ENCODE results near the gene RPL18. TPM values are rescaled to one million over a fixed set of nuclear protein-coding genes. Genes with fewer than 3 reads are reported as not detected.
A peak's percentile ranks its signal among the peaks of the same experiment; 100 is the strongest.
"Not testable (repeated sequence)": the region's sequence is repeated elsewhere in the genome, so short reads cannot be mapped to it uniquely, and the experiment has no call there.

RPL18 gene
- total RNA-seq, 1 experiment from 2014 or later = 3,124 TPM

DNA sequence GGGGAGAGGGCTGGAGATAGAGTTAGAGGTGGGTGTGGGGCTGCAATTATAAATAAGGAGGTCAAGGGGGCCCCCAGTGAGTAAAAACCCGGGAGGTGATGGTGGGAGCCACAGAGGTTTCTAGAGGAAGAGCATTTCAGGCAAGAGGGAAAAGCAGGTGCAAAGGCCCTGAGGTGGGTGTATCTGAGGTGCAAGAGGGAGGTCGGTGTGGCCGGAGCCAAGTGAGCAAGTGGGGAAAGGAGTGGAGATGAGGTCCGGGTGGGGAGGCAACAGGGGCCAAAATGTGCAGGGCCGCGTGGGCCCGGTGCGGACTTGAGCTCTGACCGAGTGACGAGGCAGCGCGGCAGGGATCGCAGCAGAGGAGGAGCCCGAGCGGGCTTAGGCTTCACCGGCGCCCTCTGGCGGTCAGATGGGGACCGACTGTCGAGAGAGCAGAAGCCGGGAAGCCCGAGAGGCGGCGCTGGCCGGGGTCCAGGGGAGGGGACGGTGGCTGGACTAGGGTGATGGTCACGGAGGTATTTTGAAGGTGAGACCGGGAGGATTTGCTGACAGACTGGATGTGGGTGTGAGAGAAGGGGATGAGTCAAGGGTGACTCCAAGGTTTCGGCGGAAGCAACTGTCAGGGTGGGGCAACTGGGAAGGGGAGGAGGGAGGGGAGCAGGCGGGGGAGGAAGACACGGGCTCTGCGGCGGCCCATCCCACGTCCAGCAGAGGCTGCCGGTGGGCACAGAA lies 30.1 kb downstream of the RPL18 start:
- peak; percentile 93 for DNase-seq (ENCODE audit: low read depth)

DNA sequence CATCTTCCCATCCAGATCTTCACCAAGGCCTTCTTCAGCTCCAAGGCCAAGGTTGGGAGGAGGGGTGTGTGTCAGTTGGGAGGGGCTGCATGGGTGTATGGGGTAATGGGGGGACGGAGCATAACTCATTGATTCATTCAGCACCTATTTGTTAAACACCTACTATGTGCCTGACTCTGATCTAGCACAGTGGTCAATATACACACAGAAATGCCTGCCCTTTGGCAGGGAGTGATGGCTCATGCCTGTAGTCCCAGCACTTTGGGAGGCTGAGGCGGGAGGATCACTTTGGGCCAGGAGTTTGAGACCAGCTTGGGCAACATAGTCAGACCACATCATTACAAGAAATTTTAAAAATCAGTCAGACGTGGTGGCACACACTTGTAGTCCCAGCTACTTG lies 31.6 kb downstream of the RPL18 start:
- DNase-seq (ENCODE audit: low read depth) = no peak

DNA sequence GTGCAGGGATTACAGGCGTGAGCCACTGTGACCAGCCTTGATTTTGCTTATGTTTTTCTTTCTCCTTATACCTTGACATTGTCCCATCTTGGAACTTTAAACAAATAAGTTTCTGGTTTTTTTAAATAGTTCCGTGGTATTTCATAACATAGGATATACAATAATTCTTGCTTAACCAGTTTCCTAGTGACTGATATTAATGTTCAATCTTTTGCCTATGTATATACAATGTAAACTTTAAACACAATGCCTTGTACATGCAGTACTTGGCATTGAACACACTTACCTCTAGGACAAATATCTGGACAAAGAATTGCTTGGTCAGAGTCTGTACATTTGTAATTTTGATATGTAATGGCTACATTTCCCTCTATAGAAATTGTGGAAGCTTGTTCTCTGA lies 36.8 kb downstream of the RPL18 start:
- DNase-seq (ENCODE audit: low read depth) = no peak

DNA sequence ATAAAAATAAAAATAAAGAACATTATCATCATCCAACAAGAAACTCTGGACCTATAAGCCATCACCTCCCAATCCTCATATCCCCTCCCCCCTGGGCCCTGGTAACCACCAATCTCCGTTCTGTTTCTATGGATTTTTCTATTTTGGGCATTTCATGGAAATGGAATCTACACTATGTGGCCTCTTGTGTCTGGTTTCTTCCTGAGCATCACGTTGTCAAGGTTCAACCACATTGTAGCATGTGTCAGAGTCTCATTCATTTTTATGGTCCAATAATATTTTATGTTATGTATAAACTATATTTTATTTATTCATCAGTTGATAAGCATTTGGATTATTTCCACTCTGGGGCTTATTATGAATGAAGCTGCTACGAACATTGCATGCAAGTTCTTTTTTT lies 40.1 kb downstream of the RPL18 start:
- DNase-seq (ENCODE audit: low read depth) = no peak

GRCh38 chr19:48577908-48578307 lies 41.1 kb downstream of the RPL18 start:
- not testable (repeated sequence) for DNase-seq (ENCODE audit: low read depth)

- no peak for DNase-seq (ENCODE audit: low read depth)
Measured at GRCh38 chr19:48575931-48576622, 42.9 kb downstream of the RPL18 start.

GRCh38 chr19:48573163-48573505 lies 45.8 kb downstream of the RPL18 start:
- DNase-seq (ENCODE audit: low read depth) = no peak

GRCh38 chr19:48571378-48572162 lies 47.4 kb downstream of the RPL18 start:
- DNase-seq (ENCODE audit: low read depth) = no peak

DNA sequence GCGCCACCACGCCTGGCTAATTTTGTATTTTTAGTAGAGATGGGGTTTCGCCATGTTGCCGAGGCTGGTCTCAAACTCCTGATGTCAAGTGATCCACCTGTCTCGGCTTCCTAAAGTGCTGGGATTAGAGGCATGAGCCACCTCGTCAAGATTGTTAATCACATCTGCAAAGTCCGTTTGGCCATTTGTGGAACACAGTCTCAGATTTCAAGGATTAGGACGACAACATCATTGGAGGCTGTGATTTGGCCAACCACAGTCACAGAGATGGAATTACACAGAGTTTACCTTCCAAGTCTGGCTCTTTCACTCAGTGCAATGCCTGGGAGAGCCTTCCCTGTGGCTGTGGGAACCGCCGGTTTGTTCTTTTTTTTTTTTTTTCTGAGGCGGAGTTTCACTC lies 49.2 kb downstream of the RPL18 start:
- peak; percentile 50 for DNase-seq (ENCODE audit: low read depth)

GRCh38 chr19:48568345-48568886 lies 50.6 kb downstream of the RPL18 start:
- peak; percentile 95 for DNase-seq (ENCODE audit: low read depth)

Other genes with a start within 250 kb of the RPL18 start
- 54.5 and 61.0 TPM in 2 replicates for gene KDELR1, start 227.6 kb downstream of the RPL18 start, total RNA-seq (2014; rRNA removed; shearing (Covaris generic))
- 0.09 TPM in 1 of 2 replicates, not detected in the other for gene GRIN2D, start 225.5 kb downstream of the RPL18 start, total RNA-seq (2014; rRNA removed; shearing (Covaris generic))
- 108 and 129 TPM in 2 replicates for gene GRWD1, start 173.2 kb downstream of the RPL18 start, total RNA-seq (2014; rRNA removed; shearing (Covaris generic))
- gene KCNJ14, start 163.6 kb downstream of the RPL18 start, total RNA-seq (2014; rRNA removed; shearing (Covaris generic)) = 1.8 and 3.8 TPM in 2 replicates
- 43.3 and 93.8 TPM in 2 replicates for gene CYTH2, start 149.8 kb downstream of the RPL18 start, total RNA-seq (2014; rRNA removed; shearing (Covaris generic))
- gene LMTK3, start 107.3 kb downstream of the RPL18 start, total RNA-seq (2014; rRNA removed; shearing (Covaris generic)) = under 0.01 TPM in 1 of 2 replicates, not detected in the other
- gene SULT2B1, start 67.0 kb downstream of the RPL18 start, total RNA-seq (2014; rRNA removed; shearing (Covaris generic)) = not detected in 2 replicates
- gene SPACA4, start 12.4 kb downstream of the RPL18 start, total RNA-seq (2014; rRNA removed; shearing (Covaris generic)) = not detected in 2 replicates
- gene FAM83E, start 4.1 kb downstream of the RPL18 start, total RNA-seq (2014; rRNA removed; shearing (Covaris generic)) = not detected in 2 replicates
- gene SPHK2, start 328 bp upstream of the RPL18 start, total RNA-seq (2014; rRNA removed; shearing (Covaris generic)) = 5.1 and 12.7 TPM in 2 replicates
- 3.0 and 10.0 TPM in 2 replicates for gene DBP, start 18.2 kb upstream of the RPL18 start, total RNA-seq (2014; rRNA removed; shearing (Covaris generic))
- gene CA11, start 27.0 kb upstream of the RPL18 start, total RNA-seq (2014; rRNA removed; shearing (Covaris generic)) = not detected in 2 replicates
- not detected in 2 replicates for gene NTN5, start 53.8 kb upstream of the RPL18 start, total RNA-seq (2014; rRNA removed; shearing (Covaris generic))
- gene FUT2, start 76.8 kb upstream of the RPL18 start, total RNA-seq (2014; rRNA removed; shearing (Covaris generic)) = not detected in 2 replicates
- gene MAMSTR, start 100.5 kb upstream of the RPL18 start, total RNA-seq (2014; rRNA removed; shearing (Covaris generic)) = 0.34 and 2.9 TPM in 2 replicates
- 0.17 TPM in 1 of 2 replicates, not detected in the other for gene RASIP1, start 121.4 kb upstream of the RPL18 start, total RNA-seq (2014; rRNA removed; shearing (Covaris generic))
- gene IZUMO1, start 127.7 kb upstream of the RPL18 start, total RNA-seq (2014; rRNA removed; shearing (Covaris generic)) = not detected in 2 replicates
- 0.39 TPM in 1 of 2 replicates, not detected in the other for gene FUT1, start 133.5 kb upstream of the RPL18 start, total RNA-seq (2014; rRNA removed; shearing (Covaris generic))
- gene FGF21, start 136.3 kb upstream of the RPL18 start, total RNA-seq (2014; rRNA removed; shearing (Covaris generic)) = not detected in 2 replicates
- 29.5 and 36.7 TPM in 2 replicates for gene BCAT2, start 191.9 kb upstream of the RPL18 start, total RNA-seq (2014; rRNA removed; shearing (Covaris generic))
- 0.69 TPM in 1 of 2 replicates, not detected in the other for gene HSD17B14, start 217.3 kb upstream of the RPL18 start, total RNA-seq (2014; rRNA removed; shearing (Covaris generic))
- 2.1 and 4.5 TPM in 2 replicates for gene PLEKHA4, start 249.4 kb upstream of the RPL18 start, total RNA-seq (2014; rRNA removed; shearing (Covaris generic))

All from Daoy (cell line).